Loucy (cell line): ENCODE measurements around the gene LAPTM5.
A peak's percentile ranks its signal among the peaks of the same experiment; 100 is the strongest.

Experiments used
- H2AFZ ChIP-seq: fragments of 200-600 bp; sonication (generic); 2 replicates; pipeline ENCODE4 v1.6.0; 2016; ENCODE audit warnings: antibody characterized with exemption, mild to moderate bottlenecking, low read length, moderate library complexity
- H3F3A ChIP-seq: fragments of 200-600 bp; 2 replicates; pipeline ENCODE4 v1.6.0; 2016; ENCODE audit warnings: antibody characterized with exemption, low read depth, mild to moderate bottlenecking
- H3K27me3 ChIP-seq: fragments of 200-600 bp; sonication (generic); 2 replicates; pipeline ENCODE4 v1.6.1; 2014; ENCODE audit warnings: low read length, mild to moderate bottlenecking; ENCODE audit not compliant: insufficient read depth, poor library complexity, severe bottlenecking
- H3K36me3 ChIP-seq: fragments of 200-600 bp; sonication (generic); 2 replicates; pipeline ENCODE4 v1.6.1; 2016; ENCODE audit warnings: low read length; ENCODE audit not compliant: insufficient read depth
- H3K4me1 ChIP-seq: fragments of 200-600 bp; sonication (generic); 2 replicates; pipeline ENCODE4 v1.5.1; 2014; ENCODE audit warnings: low read length, mild to moderate bottlenecking; ENCODE audit not compliant: insufficient read depth, poor library complexity, severe bottlenecking
- H3K4me2 ChIP-seq: fragments of 200-600 bp; sonication (generic); 2 replicates; pipeline ENCODE4 v1.6.0; 2014; ENCODE audit warnings: antibody characterized with exemption, low read length, low read depth, mild to moderate bottlenecking; ENCODE audit not compliant: poor library complexity, severe bottlenecking
- H3K4me3 ChIP-seq: fragments of 200-600 bp; sonication (generic); 2 replicates; pipeline ENCODE4 v1.5.1; 2014; ENCODE audit warnings: low read length, mild to moderate bottlenecking, mixed read lengths; ENCODE audit not compliant: poor library complexity, severe bottlenecking
- H3K79me2 ChIP-seq: fragments of 200-600 bp; sonication (generic); 2 replicates; pipeline ENCODE4 v1.6.1; 2014; ENCODE audit warnings: low read length; ENCODE audit not compliant: insufficient read depth
- H3K9ac ChIP-seq: fragments of 200-600 bp; sonication (generic); 2 replicates; pipeline ENCODE4 v1.6.0; 2014; ENCODE audit warnings: mild to moderate bottlenecking, low read depth, low read length, moderate library complexity; ENCODE audit not compliant: poor library complexity, severe bottlenecking
- H3K9me2 ChIP-seq: fragments of 200-600 bp; sonication (generic); replicated peaks from 2 replicates; pipeline ENCODE4 v1.6.1; 2016; ENCODE audit warnings: low read depth, low read length, mixed read lengths
- H3K9me3 ChIP-seq: fragments of 200-600 bp; sonication (generic); 2 replicates; pipeline ENCODE4 v1.6.1; 2014; ENCODE audit warnings: mild to moderate bottlenecking, antibody characterized with exemption, low read length, low read depth; ENCODE audit not compliant: insufficient read depth
- H4K20me1 ChIP-seq: fragments of 200-600 bp; sonication (generic); 2 replicates; pipeline ENCODE4 v1.6.0; 2014; ENCODE audit warnings: antibody characterized with exemption, low read length, mild to moderate bottlenecking; ENCODE audit not compliant: insufficient read depth, poor library complexity, severe bottlenecking
- EZH2phosphoT487 ChIP-seq: fragments of 200-600 bp; IDR thresholded peaks from 2 replicates; pipeline ENCODE4 v1.6.1; 2018; ENCODE audit warnings: antibody characterized with exemption, mild to moderate bottlenecking, moderate library complexity, borderline replicate concordance
- TF ChIP-seq, protein P1 (sequence below): fragments of 200-600 bp; sonication (generic); conservative IDR thresholded peaks from 2 replicates; pipeline ENCODE4 v1.5.1; 2014; ENCODE audit warnings: mild to moderate bottlenecking, antibody characterized with exemption, low read length

LAPTM5 gene

DNA sequence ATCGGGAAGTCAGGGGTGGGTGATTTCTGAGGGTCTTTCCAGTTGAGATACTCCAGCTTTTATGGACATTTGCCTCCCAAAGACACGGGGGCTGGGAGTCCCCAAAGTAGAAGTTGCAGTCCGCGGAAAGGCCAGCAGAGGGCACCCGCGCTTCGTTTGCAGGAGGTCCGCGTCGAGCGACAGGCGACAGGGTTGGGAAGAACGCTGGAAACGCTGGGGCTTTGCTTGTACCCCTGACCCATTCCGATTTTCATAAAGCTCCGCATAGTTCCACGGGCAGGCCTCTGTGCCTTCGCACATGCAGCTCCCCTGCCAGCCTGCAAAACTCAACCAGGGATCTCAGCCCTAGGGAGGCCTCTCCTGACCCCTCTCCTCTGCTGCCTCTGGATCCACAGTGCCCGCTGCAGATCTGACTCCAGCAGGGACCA, 44.2 kb upstream of the LAPTM5 start:
- no peak overlapping the region for H3K4me3 ChIP-seq
- no peak overlapping the region for H3K9ac ChIP-seq
- H2AFZ ChIP-seq: peak overlapping the region; percentile 33; the same call in 1 of the 2 replicates

GRCh38 chr1:30799233-30799511, 41.6 kb upstream of the LAPTM5 start:
- H3K9me3 ChIP-seq: no peaks in the 10 kb centered on the region
- peaks cover 12% of the 10 kb centered on the region for H3K4me1 ChIP-seq
- H3F3A ChIP-seq: no peaks in the 10 kb centered on the region
- H4K20me1 ChIP-seq: no peaks in the 10 kb centered on the region
- H3K4me2 ChIP-seq: no peak overlapping the region
- H3K36me3 ChIP-seq: no peaks in the 10 kb centered on the region
- no peak overlapping the region for H2AFZ ChIP-seq
- TF ChIP-seq EZH2phosphoT487: no peak
- TF ChIP-seq, protein P1, sequence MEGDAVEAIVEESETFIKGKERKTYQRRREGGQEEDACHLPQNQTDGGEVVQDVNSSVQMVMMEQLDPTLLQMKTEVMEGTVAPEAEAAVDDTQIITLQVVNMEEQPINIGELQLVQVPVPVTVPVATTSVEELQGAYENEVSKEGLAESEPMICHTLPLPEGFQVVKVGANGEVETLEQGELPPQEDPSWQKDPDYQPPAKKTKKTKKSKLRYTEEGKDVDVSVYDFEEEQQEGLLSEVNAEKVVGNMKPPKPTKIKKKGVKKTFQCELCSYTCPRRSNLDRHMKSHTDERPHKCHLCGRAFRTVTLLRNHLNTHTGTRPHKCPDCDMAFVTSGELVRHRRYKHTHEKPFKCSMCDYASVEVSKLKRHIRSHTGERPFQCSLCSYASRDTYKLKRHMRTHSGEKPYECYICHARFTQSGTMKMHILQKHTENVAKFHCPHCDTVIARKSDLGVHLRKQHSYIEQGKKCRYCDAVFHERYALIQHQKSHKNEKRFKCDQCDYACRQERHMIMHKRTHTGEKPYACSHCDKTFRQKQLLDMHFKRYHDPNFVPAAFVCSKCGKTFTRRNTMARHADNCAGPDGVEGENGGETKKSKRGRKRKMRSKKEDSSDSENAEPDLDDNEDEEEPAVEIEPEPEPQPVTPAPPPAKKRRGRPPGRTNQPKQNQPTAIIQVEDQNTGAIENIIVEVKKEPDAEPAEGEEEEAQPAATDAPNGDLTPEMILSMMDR: no peak
- no peaks in the 10 kb centered on the region for H3K79me2 ChIP-seq
- H3K27me3 ChIP-seq: peaks cover 5% of the 10 kb centered on the region
- no peaks in the 10 kb centered on the region for H3K9me2 ChIP-seq
- H3K4me3 ChIP-seq: no peak overlapping the region
- H3K9ac ChIP-seq: no peak overlapping the region

More for the DNA sequence above, 44.2 kb upstream of the LAPTM5 start:
- no peaks in the 10 kb centered on the region for H3K79me2 ChIP-seq
- peak overlapping the region; percentile 53 for H3K4me2 ChIP-seq
- H3K9me3 ChIP-seq: no peaks in the 10 kb centered on the region
- H3K9me2 ChIP-seq: no peaks in the 10 kb centered on the region
- no peaks in the 10 kb centered on the region for H4K20me1 ChIP-seq
- no peaks in the 10 kb centered on the region for H3F3A ChIP-seq
- peaks cover 5% of the 10 kb centered on the region for H3K27me3 ChIP-seq
- H3K4me1 ChIP-seq: peaks cover 12% of the 10 kb centered on the region
- TF ChIP-seq, protein P1: peak; percentile 99
- TF ChIP-seq EZH2phosphoT487: no peak
- H3K36me3 ChIP-seq: no peaks in the 10 kb centered on the region

GRCh38 chr1:30798389-30799232, 41.0 kb upstream of the LAPTM5 start:
- Histone ChIP-seq H3K36me3 (no peaks in the 10 kb centered on the region), H3F3A (no peaks in the 10 kb centered on the region), H2AFZ (0 out of 2 replicates have a peak overlapping the region, but pooled peaks have one; percentile 9), H3K9ac (peak overlapping the region; percentile 27), H3K9me3 (no peaks in the 10 kb centered on the region), H3K4me1 (peaks cover 12% of the 10 kb centered on the region), H3K79me2 (no peaks in the 10 kb centered on the region), H3K27me3 (peaks cover 4% of the 10 kb centered on the region), H3K9me2 (no peaks in the 10 kb centered on the region), H3K4me3 (peak overlapping the region; percentile 3), H3K4me2 (peak overlapping the region; percentile 34), H4K20me1 (no peaks in the 10 kb centered on the region)
- TF ChIP-seq, protein P1: no peak
- no peak for TF ChIP-seq EZH2phosphoT487
